AG04450 (cell line): ENCODE measurements around the gene BOK. TPM values are rescaled to one million over a fixed set of nuclear protein-coding genes. Genes with fewer than 3 reads are reported as not detected.
A peak's percentile ranks its signal among the peaks of the same experiment; 100 is the strongest.

Experiments
- CTCF ChIA-PET: fragments of 300-600, 350-600 bp; formaldehyde crosslinking; extraction: SDS; loops from one replicate; lab custom pipeline; 2022; ENCODE audit warnings: antibody characterized with exemption, inconsistent platforms; lab: Charles Lee
- POLR2A ChIA-PET: fragments of 350-600 bp; formaldehyde crosslinking; extraction: SDS; loops from one replicate; lab custom pipeline; 2021; ENCODE audit warnings: antibody characterized with exemption, inconsistent platforms; lab: Yijun Ruan, JAX
- DNase-seq: peaks from one replicate; pipeline ENCODE4 v3.0.0-alpha.2; 2011; ENCODE audit warnings: low read depth, low spot score
- H3K27ac ChIP-seq: one replicate; pipeline ENCODE4 v1.5.1; 2012; ENCODE audit warnings: low read depth, low read length, control low read depth
- H3K27me3 ChIP-seq: one replicate; pipeline ENCODE4 v1.6.0; 2012; ENCODE audit warnings: low read length; ENCODE audit not compliant: control insufficient read depth, insufficient read depth
- H3K4me3 ChIP-seq: 2 replicates; pipeline ENCODE4 v1.5.1; 2011; ENCODE audit warnings: mild to moderate bottlenecking, low read depth, low read length, control low read depth
- H3K9me3 ChIP-seq: 2 replicates; pipeline ENCODE4 v1.5.1; 2012; ENCODE audit warnings: low read length; ENCODE audit not compliant: control insufficient read depth, insufficient read depth
- CTCF ChIP-seq: IDR thresholded peaks from 2 replicates; pipeline ENCODE4 v1.5.1; 2011; ENCODE audit warnings: low read depth, low read length, control low read depth, inconsistent platforms
- polyA plus RNA-seq: library from polyadenylated mRNA; depleted of rRNA; stranded (reverse); fragments of >200 nt; gene quantifications from 2 replicates; pipeline ENCODE4 v1.2.3, GENCODE V29; 2011

BOK gene
- polyA plus RNA-seq, 1 experiment: 18.6 TPM

- DNase-seq: no peak
- H3K4me3 ChIP-seq: no peak overlapping the region
- CTCF ChIA-PET: no interaction called here
- H3K9me3 ChIP-seq: peaks cover 9% of the 10 kb centered on the region
- H3K27me3 ChIP-seq: no peaks in the 10 kb centered on the region
- POLR2A ChIA-PET: interaction anchor here (1.2 kb wide), 1 partner anchor 18 kb away, joined by 6 read pairs; no protein-coding TSS in a partner anchor
- no peak overlapping the region for H3K27ac ChIP-seq
- no peak for TF ChIP-seq CTCF
These were observed 17.2 kb downstream of the BOK start for GRCh38 chr2:241575624-241576292.

GRCh38 chr2:241576293-241576654, 17.7 kb downstream of the BOK start:
- no peaks in the 10 kb centered on the region for H3K27me3 ChIP-seq
- CTCF ChIA-PET: no interaction called here
- H3K9me3 ChIP-seq: peaks cover 9% of the 10 kb centered on the region
- no peak for DNase-seq
- POLR2A ChIA-PET: interaction anchor here (1.2 kb wide), 1 partner anchor 17 kb away, joined by 6 read pairs; no protein-coding TSS in a partner anchor
- no peak for TF ChIP-seq CTCF
- H3K27ac ChIP-seq: no peak overlapping the region
- H3K4me3 ChIP-seq: no peak overlapping the region

GRCh38 chr2:241577413-241578122, 19.0 kb downstream of the BOK start:
- ChIA-PET POLR2A (no interaction called here), CTCF (no interaction called here)
- Histone ChIP-seq H3K9me3 (peaks cover 17% of the 10 kb centered on the region), H3K27ac (no peak overlapping the region), H3K27me3 (no peaks in the 10 kb centered on the region), H3K4me3 (no peak overlapping the region)
- no peak for TF ChIP-seq CTCF
- DNase-seq: peak; percentile 26

GRCh38 chr2:241579281-241579680, 20.7 kb downstream of the BOK start:
- POLR2A ChIA-PET: no interaction called here
- no peaks in the 10 kb centered on the region for H3K27me3 ChIP-seq
- H3K27ac ChIP-seq: no peak overlapping the region

More at GRCh38 chr2:241579281-241579680, 20.7 kb downstream of the BOK start:
- Histone ChIP-seq H3K4me3 (no peak overlapping the region), H3K9me3 (peaks cover 34% of the 10 kb centered on the region)
- DNase-seq: no peak
- CTCF ChIA-PET: interaction anchor here (0.6 kb wide), 1 partner anchor 79 kb away, joined by 4 read pairs; no protein-coding TSS in a partner anchor
- TF ChIP-seq CTCF: no peak
